Aorta (tissue), 5 donors: Measurements from ENCODE around the gene FTCDNL1. TPM values are rescaled to one million over a fixed set of nuclear protein-coding genes. Genes with fewer than 3 reads are reported as not detected.

Source experiments
- ATAC-seq: fragments of 200-7000 bp; cut with Tn5 transposase; one replicate; pipeline ENCODE4 v1.9.1; 2022; ENCODE audit warnings: moderate library complexity; ENCODE audit not compliant: low FRiP score
- DNase-seq, 2 donors: peaks; one replicate each; pipeline ENCODE4 v3.0.0-alpha.2; 2020
- H3K27ac ChIP-seq, 2 donors: one replicate each; pipeline ENCODE4 v1.5.1; 2013; ENCODE audit warnings: low read length in 2 of 2, mild to moderate bottlenecking in 2 of 2, moderate library complexity in 2 of 2, control low read depth in 1 of 2, inconsistent platforms in 1 of 2, low read depth in 1 of 2
- H3K27me3 ChIP-seq, 2 donors: one replicate each; pipeline ENCODE4 v1.6.1; 2013; ENCODE audit warnings: control low read depth in 1 of 2, low read length in 1 of 2, mild to moderate bottlenecking in 1 of 2, moderate library complexity in 1 of 2; ENCODE audit not compliant: insufficient read depth in 2 of 2, control insufficient read depth in 1 of 2
- H3K36me3 ChIP-seq, 2 donors: one replicate each; pipeline ENCODE4 v1.6.1; 2013; ENCODE audit warnings: control low read depth in 1 of 2, low read length in 1 of 2, mild to moderate bottlenecking in 1 of 2; ENCODE audit not compliant: insufficient read depth in 2 of 2, control insufficient read depth in 1 of 2
- H3K4me1 ChIP-seq, 2 donors: one replicate each; pipeline ENCODE4 v1.6.1; 2013; ENCODE audit warnings: low read length in 2 of 2, control low read depth in 1 of 2, mild to moderate bottlenecking in 1 of 2, moderate library complexity in 1 of 2; ENCODE audit not compliant: insufficient read depth in 2 of 2, control insufficient read depth in 1 of 2
- H3K4me3 ChIP-seq, 2 donors: one replicate each; pipeline ENCODE4 v1.5.1; 2013; ENCODE audit warnings: low read length in 2 of 2, control low read depth in 1 of 2, mild to moderate bottlenecking in 1 of 2
- H3K9me3 ChIP-seq: one replicate; pipeline ENCODE4 v1.6.1; 2013; ENCODE audit warnings: mild to moderate bottlenecking, low read length; ENCODE audit not compliant: control insufficient read depth
- WGBS, 2 donors: extraction: QIAGEN DNeasy Blood & Tissue Kit; methylation state at CpG; one replicate each; pipeline ENCODE4 v1.1.7; 2013; 5-methylcytosine and 5-hydroxymethylcytosine counted together
- intact Hi-C, 2 donors: fragments of 100-400 bp; cut with DNase I; formaldehyde crosslinking; loops; one replicate each; pipeline versions ENCODE4 v1.14.2 to v1.15.0; 2022
- polyA plus RNA-seq, 2 donors: library from polyadenylated mRNA; stranded (reverse); fragments of 200-250 nt; gene quantifications; one replicate each; pipeline ENCODE4 v1.2.3, GENCODE V29; 2013
- total RNA-seq, 2 donors: library from RNA; stranded (reverse); fragmentation: NEBNext Ultra II Directional; extraction: Animal tissue kit (Norgen Biotek cat#: 25700); gene quantifications; one replicate each; pipeline ENCODE4 v1.2.1, GENCODE V29; 2021
- donor health status: healthy with polysubstance abuse.
- donor health status: Bipolar disorder and iron deficiency.
- donor health status: DM: no; HTN: no; CAD: no.
- donor health status: DM: no; HTN: no; CAD: no.
- donor health status: DM: yes; HTN: yes; CAD: no.

FTCDNL1 gene
- total and polyA plus RNA-seq, 4 donors = 1.4 to 1.7 TPM; not detected in 2

GRCh38 chr2:199791326-199791725 lies 59.7 kb downstream of the FTCDNL1 start:
- 17 to 18% methylated on average over 3 of the region's 3 CpGs for WGBS, 2 donors
- Histone ChIP-seq H3K4me3 (no peak overlapping the region), H3K27me3 (peaks cover 0 to 2% of the 10 kb centered on the region in 2 donors), H3K27ac (no peak overlapping the region), H3K9me3 (no peaks in the 10 kb centered on the region), H3K36me3 (no peaks in the 10 kb centered on the region), H3K4me1 (no peaks in the 10 kb centered on the region)
- ATAC-seq (no peak), DNase-seq (no peak)
- intact Hi-C loops = no loop called here

- no peaks in the 10 kb centered on the region for H3K4me1 ChIP-seq
- intact Hi-C loops = no loop called here
- ATAC-seq (no peak), DNase-seq (no peak)
- 66 to 76% methylated on average over 4 of the region's 4 CpGs for WGBS, 2 donors
- H3K4me3 ChIP-seq = no peak overlapping the region
- no peaks in the 10 kb centered on the region for H3K27me3 ChIP-seq
- peaks cover 8% of the 10 kb centered on the region for H3K9me3 ChIP-seq
- no peak overlapping the region for H3K27ac ChIP-seq
- no peaks in the 10 kb centered on the region for H3K36me3 ChIP-seq
These were observed 66.5 kb downstream of the FTCDNL1 start for GRCh38 chr2:199784512-199784911.

- ATAC-seq (no peak), DNase-seq (no peak)
- H3K4me1 ChIP-seq = no peaks in the 10 kb centered on the region
- H3K9me3 ChIP-seq = peaks cover 6% of the 10 kb centered on the region
- no peak overlapping the region for H3K27ac ChIP-seq
- WGBS, 2 donors = 90% methylated on average over 3 of the region's 3 CpGs
- no peaks in the 10 kb centered on the region for H3K36me3 ChIP-seq
- no peak overlapping the region for H3K4me3 ChIP-seq
- intact Hi-C loops = no loop called here
- H3K27me3 ChIP-seq = no peaks in the 10 kb centered on the region
These were observed 71.4 kb downstream of the FTCDNL1 start for GRCh38 chr2:199779589-199779988.

GRCh38 chr2:199778655-199779054 lies 72.3 kb downstream of the FTCDNL1 start:
- Histone ChIP-seq H3K9me3 (peaks cover 8% of the 10 kb centered on the region), H3K36me3 (no peaks in the 10 kb centered on the region), H3K27ac (no peak overlapping the region), H3K27me3 (no peaks in the 10 kb centered on the region), H3K4me1 (no peaks in the 10 kb centered on the region), H3K4me3 (no peak overlapping the region)
- intact Hi-C loops = no loop called here
- WGBS, 2 donors = 21 to 37% methylated on average over 3 of the region's 3 CpGs
- ATAC-seq = no peak
- no peak for DNase-seq

- Histone ChIP-seq H3K9me3 (peaks cover 8% of the 10 kb centered on the region), H3K27ac (no peak overlapping the region), H3K36me3 (no peaks in the 10 kb centered on the region), H3K27me3 (no peaks in the 10 kb centered on the region), H3K4me3 (no peak overlapping the region), H3K4me1 (no peaks in the 10 kb centered on the region)
- intact Hi-C loops = no loop called here
- DNase-seq (no peak), ATAC-seq (no peak)
- WGBS, 2 donors = 78 to 89% methylated on average over 2 of the region's 2 CpGs
These were observed 73.1 kb downstream of the FTCDNL1 start for GRCh38 chr2:199777916-199778315.

- Histone ChIP-seq H3K9me3 (peaks cover 9% of the 10 kb centered on the region), H3K4me3 (no peak overlapping the region), H3K4me1 (no peaks in the 10 kb centered on the region), H3K27ac (no peak overlapping the region), H3K27me3 (no peaks in the 10 kb centered on the region), H3K36me3 (no peaks in the 10 kb centered on the region)
- intact Hi-C loops = no loop called here
- WGBS, 2 donors = 87 to 93% methylated on average over 1 of the region's 1 CpG
- ATAC-seq (no peak), DNase-seq (no peak)
These were observed 73.7 kb downstream of the FTCDNL1 start for GRCh38 chr2:199777315-199777714.

GRCh38 chr2:199775267-199775666 lies 75.7 kb downstream of the FTCDNL1 start:
- DNase-seq (no peak), ATAC-seq (no peak)

GRCh38 chr2:199772035-199772976 lies 78.7 kb downstream of the FTCDNL1 start:
- Histone ChIP-seq H3K9me3 (peaks cover 3% of the 10 kb centered on the region), H3K27me3 (no peaks in the 10 kb centered on the region), H3K27ac (no peak overlapping the region), H3K36me3 (no peaks in the 10 kb centered on the region), H3K4me1 (no peaks in the 10 kb centered on the region), H3K4me3 (no peak overlapping the region)
- ATAC-seq (no peak), DNase-seq (no peak)
- WGBS, 2 donors = 75 to 76% methylated on average over 12 of the region's 12 CpGs
- intact Hi-C loops = no loop called here

More at GRCh38 chr2:199775267-199775666, 75.7 kb downstream of the FTCDNL1 start:
- Histone ChIP-seq H3K27me3 (no peaks in the 10 kb centered on the region), H3K9me3 (peaks cover 3% of the 10 kb centered on the region), H3K4me3 (no peak overlapping the region), H3K27ac (no peak overlapping the region), H3K4me1 (no peaks in the 10 kb centered on the region), H3K36me3 (no peaks in the 10 kb centered on the region)
- intact Hi-C loops = no loop called here
- WGBS, 2 donors = 30 to 36% methylated on average over 3 of the region's 3 CpGs

GRCh38 chr2:199770716-199771115 lies 80.3 kb downstream of the FTCDNL1 start:
- intact Hi-C loops = no loop called here
- DNase-seq = no peak
- Histone ChIP-seq H3K27me3 (no peaks in the 10 kb centered on the region), H3K4me3 (no peak overlapping the region), H3K27ac (no peak overlapping the region), H3K4me1 (no peaks in the 10 kb centered on the region), H3K36me3 (no peaks in the 10 kb centered on the region), H3K9me3 (peaks cover 3% of the 10 kb centered on the region)
- WGBS, 2 donors = 69 to 78% methylated on average over 2 of the region's 2 CpGs
- no peak for ATAC-seq
